HG02938 (cell line): Measurements from ENCODE around the gene PPL.

Source experiments
- ATAC-seq: cut with Tn5 transposase; IDR thresholded peaks from one replicate; pipeline ENCODE4 v1.9.1; 2021; ENCODE audit warnings: mild to moderate bottlenecking, moderate library complexity; ENCODE audit not compliant: unreplicated experiment

Gene PPL

DNA sequence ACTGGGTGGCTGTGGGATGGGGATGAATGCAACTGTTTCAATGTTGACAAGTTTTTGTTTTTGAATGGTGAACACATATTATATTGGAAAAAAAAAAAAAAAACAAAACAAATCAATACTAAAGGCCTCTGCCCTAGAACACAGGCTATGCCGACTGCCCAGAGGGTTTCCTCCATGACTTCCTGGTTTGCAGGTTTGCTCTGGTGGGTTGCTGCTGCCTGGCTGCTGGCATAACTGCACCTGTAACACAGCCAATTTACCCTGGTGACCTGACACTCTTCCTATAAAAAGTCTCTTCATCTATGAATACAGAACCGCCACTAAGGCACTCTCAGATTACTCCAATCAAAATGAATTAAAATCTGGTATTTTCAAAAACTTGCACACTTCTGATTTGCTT lies 100.2 kb downstream of the PPL start:
- no peak for ATAC-seq

GRCh38 chr16:4833584-4833983 lies 103.4 kb downstream of the PPL start:
- no peak for ATAC-seq

- no peak for ATAC-seq
Measured at GRCh38 chr16:4832698-4833343, 104.1 kb downstream of the PPL start.
